Measurements from ENCODE around the gene F11R.

GRCh38 chr1:160978510-160978927 lies 42.4 kb downstream of the F11R start:
- no peak for TF ChIP-seq EZH2 (IDR thresholded peaks at IDR 0.05; ENCODE audit: low read length, unreplicated experiment)
- TF ChIP-seq, protein P1, sequence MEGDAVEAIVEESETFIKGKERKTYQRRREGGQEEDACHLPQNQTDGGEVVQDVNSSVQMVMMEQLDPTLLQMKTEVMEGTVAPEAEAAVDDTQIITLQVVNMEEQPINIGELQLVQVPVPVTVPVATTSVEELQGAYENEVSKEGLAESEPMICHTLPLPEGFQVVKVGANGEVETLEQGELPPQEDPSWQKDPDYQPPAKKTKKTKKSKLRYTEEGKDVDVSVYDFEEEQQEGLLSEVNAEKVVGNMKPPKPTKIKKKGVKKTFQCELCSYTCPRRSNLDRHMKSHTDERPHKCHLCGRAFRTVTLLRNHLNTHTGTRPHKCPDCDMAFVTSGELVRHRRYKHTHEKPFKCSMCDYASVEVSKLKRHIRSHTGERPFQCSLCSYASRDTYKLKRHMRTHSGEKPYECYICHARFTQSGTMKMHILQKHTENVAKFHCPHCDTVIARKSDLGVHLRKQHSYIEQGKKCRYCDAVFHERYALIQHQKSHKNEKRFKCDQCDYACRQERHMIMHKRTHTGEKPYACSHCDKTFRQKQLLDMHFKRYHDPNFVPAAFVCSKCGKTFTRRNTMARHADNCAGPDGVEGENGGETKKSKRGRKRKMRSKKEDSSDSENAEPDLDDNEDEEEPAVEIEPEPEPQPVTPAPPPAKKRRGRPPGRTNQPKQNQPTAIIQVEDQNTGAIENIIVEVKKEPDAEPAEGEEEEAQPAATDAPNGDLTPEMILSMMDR (conservative IDR thresholded peaks at IDR 0.05; ENCODE audit: low read depth, low read length), result no peak
